Body of pancreas (tissue), 4 donors: ENCODE data around the gene EOGT.

Source experiments
- POLR2A ChIP-seq, 3 donors: fragments of 450-650 bp; IDR thresholded peaks; one replicate each; pipeline ENCODE4 v1.6.1; 2016; ENCODE audit warnings: antibody characterized with exemption in 3 of 3, mild to moderate bottlenecking in 2 of 3
- TF ChIP-seq, protein P1 (sequence below), 7 experiments: fragments of 450-650 bp in 4 of 7; fragments of 200-600 bp in 3 of 7; sonication (generic) in 3 of 7; IDR thresholded peaks; one replicate each; pipeline ENCODE4 v1.5.1; 2016 to 2019; ENCODE audit warnings: antibody characterized with exemption in 7 of 7

DNA sequence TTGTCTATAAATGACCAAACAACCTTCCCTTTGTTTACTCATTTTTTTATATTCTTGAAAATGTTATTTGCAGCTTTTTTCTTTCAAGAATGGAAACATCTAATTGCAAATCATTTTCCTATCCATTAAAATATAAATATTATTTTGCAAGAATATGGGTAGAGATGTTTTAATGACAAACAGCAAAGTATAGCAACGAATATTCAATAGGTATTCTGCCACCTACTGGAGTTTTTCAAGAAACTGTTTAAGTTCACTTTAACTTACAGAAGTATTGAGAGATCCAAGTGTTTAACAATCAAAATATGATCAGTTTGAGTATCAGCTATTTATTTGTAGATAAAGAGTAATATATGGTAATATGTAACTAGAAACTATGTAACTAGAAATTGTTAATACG is 6.9 kb upstream of the EOGT start:
- no peak for TF ChIP-seq POLR2A (IDR thresholded peaks at IDR 0.05)
- TF ChIP-seq, protein P1, sequence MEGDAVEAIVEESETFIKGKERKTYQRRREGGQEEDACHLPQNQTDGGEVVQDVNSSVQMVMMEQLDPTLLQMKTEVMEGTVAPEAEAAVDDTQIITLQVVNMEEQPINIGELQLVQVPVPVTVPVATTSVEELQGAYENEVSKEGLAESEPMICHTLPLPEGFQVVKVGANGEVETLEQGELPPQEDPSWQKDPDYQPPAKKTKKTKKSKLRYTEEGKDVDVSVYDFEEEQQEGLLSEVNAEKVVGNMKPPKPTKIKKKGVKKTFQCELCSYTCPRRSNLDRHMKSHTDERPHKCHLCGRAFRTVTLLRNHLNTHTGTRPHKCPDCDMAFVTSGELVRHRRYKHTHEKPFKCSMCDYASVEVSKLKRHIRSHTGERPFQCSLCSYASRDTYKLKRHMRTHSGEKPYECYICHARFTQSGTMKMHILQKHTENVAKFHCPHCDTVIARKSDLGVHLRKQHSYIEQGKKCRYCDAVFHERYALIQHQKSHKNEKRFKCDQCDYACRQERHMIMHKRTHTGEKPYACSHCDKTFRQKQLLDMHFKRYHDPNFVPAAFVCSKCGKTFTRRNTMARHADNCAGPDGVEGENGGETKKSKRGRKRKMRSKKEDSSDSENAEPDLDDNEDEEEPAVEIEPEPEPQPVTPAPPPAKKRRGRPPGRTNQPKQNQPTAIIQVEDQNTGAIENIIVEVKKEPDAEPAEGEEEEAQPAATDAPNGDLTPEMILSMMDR (IDR thresholded peaks at IDR 0.05), result peak in 3 of 7 experiments; percentile 7 to 13 (median 8)
